HepG2 (cell line): ENCODE measurements around the gene BPIFB6. TPM values are rescaled to one million over a fixed set of nuclear protein-coding genes. Genes with fewer than 3 reads are reported as not detected.

Experiments used
- CREM ChIP-seq, 2 experiments: sonication (generic) in 1 of 2; formaldehyde crosslinking in 1 of 2; IDR thresholded peaks; 2 replicates each; pipeline versions ENCODE4 v1.4.0 to v1.6.1; 2016 to 2020; ENCODE audit warnings: antibody characterized with exemption in 1 of 2, mild to moderate bottlenecking in 1 of 2, missing genetic modification reagents in 1 of 2
- E2F1 ChIP-seq: sonication (generic); formaldehyde crosslinking; IDR thresholded peaks from 2 replicates; pipeline ENCODE4 v1.5.0; 2020; ENCODE audit warnings: missing genetic modification reagents
- ESRRA ChIP-seq: sonication (generic); formaldehyde crosslinking; IDR thresholded peaks from 2 replicates; pipeline ENCODE4 v1.5.1; 2020; ENCODE audit warnings: mild to moderate bottlenecking, low read depth, missing genetic modification reagents
- HIC2 ChIP-seq: sonication (generic); formaldehyde crosslinking; IDR thresholded peaks from 2 replicates; pipeline ENCODE4 v1.9.0; 2022; ENCODE audit warnings: low read depth, missing genetic modification reagents
- HMGXB4 ChIP-seq, 2 experiments: sonication (generic) in 1 of 2; formaldehyde crosslinking in 1 of 2; IDR thresholded peaks; 2 replicates each; pipeline versions ENCODE4 v1.4.0 to v1.6.1; 2018 to 2020; ENCODE audit warnings: missing genetic modification reagents in 2 of 2, borderline replicate concordance in 1 of 2, low read depth in 1 of 2, mild to moderate bottlenecking in 1 of 2, missing biosample characterization in 1 of 2
- KDM3A ChIP-seq: IDR thresholded peaks from 2 replicates; pipeline ENCODE4 v1.6.1; 2018; ENCODE audit warnings: low read depth, missing compliant biosample characterization
- MED8 ChIP-seq: sonication (generic); formaldehyde crosslinking; IDR thresholded peaks from 2 replicates; pipeline ENCODE4 v1.8.1; 2023; ENCODE audit warnings: mild to moderate bottlenecking, missing genetic modification reagents; ENCODE audit not compliant: insufficient replicate concordance
- MNT ChIP-seq: fragments of 450-650 bp; IDR thresholded peaks from 2 replicates; pipeline ENCODE4 v1.6.1; 2016
- POLR2G ChIP-seq: fragments of 200-400 bp; formaldehyde crosslinking; IDR thresholded peaks from 2 replicates; pipeline ENCODE4 v1.6.1; 2018; ENCODE audit warnings: mild to moderate bottlenecking, low read depth, low read length, moderate library complexity
- SALL2 ChIP-seq: sonication (generic); formaldehyde crosslinking; IDR thresholded peaks from 2 replicates; pipeline ENCODE4 v1.8.1; 2023; ENCODE audit warnings: mild to moderate bottlenecking, missing genetic modification reagents, inconsistent platforms
- SIX1 ChIP-seq: sonication (generic); formaldehyde crosslinking; IDR thresholded peaks from 2 replicates; pipeline ENCODE4 v1.4.0; 2020; ENCODE audit warnings: missing genetic modification reagents, borderline replicate concordance
- U2AF2 ChIP-seq: fragments of 200-400 bp; formaldehyde crosslinking; IDR thresholded peaks from 2 replicates; pipeline ENCODE4 v1.6.1; 2017; ENCODE audit warnings: low read depth, mild to moderate bottlenecking, low read length
- ZMYM3 ChIP-seq: sonication (generic); formaldehyde crosslinking; IDR thresholded peaks from 2 replicates; pipeline ENCODE4 v1.5.1; 2020; ENCODE audit warnings: mild to moderate bottlenecking, missing genetic modification reagents
- ZNF563 ChIP-seq: sonication (generic); formaldehyde crosslinking; IDR thresholded peaks from 2 replicates; pipeline ENCODE4 v1.8.0; 2022; ENCODE audit warnings: mild to moderate bottlenecking, moderate library complexity, missing genetic modification reagents
- ZNF572 ChIP-seq: sonication (generic); formaldehyde crosslinking; IDR thresholded peaks from 2 replicates; pipeline ENCODE4 v1.5.1; 2020; ENCODE audit warnings: mild to moderate bottlenecking, missing genetic modification reagents
- ZNF775 ChIP-seq: sonication (generic); formaldehyde crosslinking; IDR thresholded peaks from 2 replicates; pipeline ENCODE4 v1.4.0; 2020; ENCODE audit warnings: missing genetic modification reagents, mild to moderate bottlenecking, moderate library complexity, borderline replicate concordance
- ZSCAN21 ChIP-seq: sonication (generic); formaldehyde crosslinking; IDR thresholded peaks from 2 replicates; pipeline ENCODE4 v1.8.0; 2022; ENCODE audit warnings: mild to moderate bottlenecking, missing genetic modification reagents, moderate library complexity, borderline replicate concordance
- ZSCAN22 ChIP-seq: sonication (generic); formaldehyde crosslinking; IDR thresholded peaks from 2 replicates; pipeline ENCODE4 v1.4.0; 2020; ENCODE audit warnings: mild to moderate bottlenecking, missing genetic modification reagents
- ZUFSP ChIP-seq: sonication (generic); formaldehyde crosslinking; IDR thresholded peaks from 2 replicates; pipeline ENCODE4 v1.9.0; 2021; ENCODE audit warnings: missing genetic modification reagents, mild to moderate bottlenecking, borderline replicate concordance
- polyA plus RNA-seq, 8 experiments: library from polyadenylated mRNA; depleted of rRNA in 3 of 8; stranded (reverse) in 7 of 8; unstranded in 1 of 8; fragments of >200 nt; fragmentation: Illumina TruSeq in 4 of 8; extraction: Trizol in 4 of 8; gene quantifications; 2 replicates each; pipeline versions ENCODE4 v1.2.1 to v1.2.3, GENCODE V29; 2011 to 2016; ENCODE audit warnings: low read depth in 4 of 8, missing spikeins in 1 of 8, mixed read lengths in 1 of 8; ENCODE audit not compliant: insufficient read depth in 1 of 8
- total RNA-seq, 5 experiments: library from RNA; depleted of rRNA; stranded (reverse); fragments of >200 nt; fragmentation: Illumina TruSeq; extraction: Trizol; gene quantifications; 2 replicates each; pipeline ENCODE4 v1.2.3, GENCODE V29; 2016; ENCODE audit warnings: low read depth in 1 of 5

The BPIFB6 gene
- total and polyA plus RNA-seq, 2 of the 13 experiments (the other 11 are each of a cell fraction or from before 2014, with no cell fraction given): 0.13 to 1.7 TPM

GRCh38 chr20:33009214-33010132 is 22.0 kb upstream of the BPIFB6 start (continued):
- TF ChIP-seq ZNF572 (CRISPR knock-in tag): no peak; the same call in 1 of the 2 replicates
- TF ChIP-seq HMGXB4 (CRISPR knock-in tag; IDR thresholded peaks at IDR 0.05; ENCODE audit: borderline replicate concordance in 1 of 2, low read depth in 1 of 2): peak in 1 of 2 experiments; percentile 75; a peak in 1 of 4 replicates
- TF ChIP-seq SALL2: peak; percentile 75; the same call in 1 of the 2 replicates
- TF ChIP-seq HIC2 (CRISPR knock-in tag): peak; percentile 100
- peak; percentile 100 for TF ChIP-seq ZNF775 (CRISPR knock-in tag)
- TF ChIP-seq ESRRA (CRISPR knock-in tag): peak; percentile 94
- peak; percentile 67; the same call in 1 of the 2 replicates for TF ChIP-seq ZNF563 (CRISPR knock-in tag)
- TF ChIP-seq ZMYM3 (CRISPR knock-in tag): peak; percentile 97
- no peak for TF ChIP-seq E2F1 (CRISPR knock-in tag)
- peak; percentile 84; the same call in 1 of the 2 replicates for TF ChIP-seq SIX1 (CRISPR knock-in tag)
- TF ChIP-seq CREM (IDR thresholded peaks at IDR 0.05): peak; percentile 88
- no peak for TF ChIP-seq CREM (CRISPR knock-in tag; IDR thresholded peaks at IDR 0.05)
- TF ChIP-seq ZSCAN21 (CRISPR knock-in tag): peak; percentile 92
- peak; percentile 88; the same call in 1 of the 2 replicates for TF ChIP-seq ZSCAN22 (CRISPR knock-in tag)
- TF ChIP-seq KDM3A (CRISPR knock-in tag): peak; percentile 94
- no peak for TF ChIP-seq MNT
- TF ChIP-seq U2AF2: no peak
- peak; percentile 93 for TF ChIP-seq POLR2G
- TF ChIP-seq ZUFSP (CRISPR knock-in tag): no peak
- TF ChIP-seq MED8 (CRISPR knock-in tag): peak; percentile 99
